Neutrophil (primary cell): ENCODE measurements around the gene PET100.

ENCODE experiments used
- H3K27ac ChIP-seq: fragments of 200-600 bp; sonication (generic); 2 replicates; pipeline ENCODE4 v1.5.1; 2016; ENCODE audit warnings: mild to moderate bottlenecking, moderate library complexity
- H3K27me3 ChIP-seq: fragments of 200-600 bp; sonication (generic); 2 replicates; pipeline ENCODE4 v1.6.0; 2016; ENCODE audit warnings: mild to moderate bottlenecking
- H3K36me3 ChIP-seq: fragments of 200-600 bp; sonication (generic); 2 replicates; pipeline ENCODE4 v1.5.1; 2017
- H3K4me1 ChIP-seq, 2 experiments: fragments of 200-600 bp in 1 of 2; sonication (generic) in 1 of 2; 1 replicate in 1 of 2; 2 replicates in 1 of 2; pipeline versions ENCODE4 v1.5.1 to v1.6.1; 2013 to 2016; ENCODE audit warnings: low read depth in 1 of 2, low read length in 1 of 2, mild to moderate bottlenecking in 1 of 2, moderate library complexity in 1 of 2; ENCODE audit not compliant: control insufficient read depth in 1 of 2, insufficient read depth in 1 of 2
- H3K4me3 ChIP-seq, 2 experiments: fragments of 200-600 bp in 1 of 2; sonication (generic) in 1 of 2; 1 replicate in 1 of 2; 2 replicates in 1 of 2; pipeline ENCODE4 v1.5.1; 2013 to 2016; ENCODE audit warnings: low read depth in 1 of 2, low read length in 1 of 2, mild to moderate bottlenecking in 1 of 2, moderate library complexity in 1 of 2
- H3K9me3 ChIP-seq: fragments of 200-600 bp; sonication (generic); 2 replicates; pipeline ENCODE4 v1.5.1; 2016
- TF ChIP-seq, protein P1 (sequence below): fragments of 200-600 bp; sonication (generic); IDR thresholded peaks from 2 replicates; pipeline ENCODE4 v1.5.1; 2016; ENCODE audit warnings: antibody characterized with exemption

The PET100 gene

DNA sequence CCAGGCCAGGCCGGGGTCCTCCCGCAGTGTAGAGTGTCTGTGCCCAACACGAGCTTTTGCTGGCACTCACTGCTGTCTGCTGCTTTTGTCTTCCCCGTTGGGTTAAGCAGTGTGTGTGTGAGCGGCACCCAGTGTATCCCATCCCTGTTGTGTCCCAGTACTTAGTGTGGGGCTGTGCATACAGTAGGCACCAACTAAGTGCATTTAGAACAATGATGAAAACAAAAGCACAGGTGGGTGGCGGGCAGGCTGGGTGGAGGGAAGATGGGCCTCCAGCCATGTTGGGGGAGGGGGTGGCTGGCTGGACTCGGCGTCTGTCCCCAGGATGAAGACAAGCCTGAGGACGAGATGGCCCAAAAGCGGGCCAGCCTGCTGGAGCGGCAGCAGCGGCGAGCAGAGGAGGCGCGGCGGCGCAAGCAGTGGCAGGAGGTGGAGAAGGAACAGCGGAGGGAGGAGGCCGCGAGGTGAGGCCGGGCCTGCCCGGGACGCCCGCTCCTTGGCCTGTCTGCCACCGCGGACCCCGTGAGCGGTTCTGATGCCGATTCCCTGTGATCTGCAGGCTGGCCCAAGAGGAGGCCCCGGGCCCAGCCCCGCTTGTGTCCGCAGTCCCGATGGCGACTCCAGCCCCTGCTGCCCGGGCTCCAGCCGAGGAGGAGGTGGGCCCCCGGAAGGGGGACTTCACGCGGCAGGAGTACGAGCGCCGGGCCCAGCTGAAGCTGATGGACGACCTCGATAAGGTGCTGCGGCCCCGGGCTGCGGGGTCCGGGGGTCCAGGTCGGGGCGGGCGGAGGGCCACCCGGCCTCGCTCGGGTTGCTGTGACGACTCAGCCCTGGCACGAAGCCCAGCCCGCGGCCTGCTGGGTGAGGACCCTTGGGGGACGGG, 14.5 kb upstream of the PET100 start:
- peaks cover 17% of the 10 kb centered on the region for H3K36me3 ChIP-seq
- peaks cover 15 to 25% of the 10 kb centered on the region in 2 experiments for H3K4me1 ChIP-seq
- TF ChIP-seq, protein P1, sequence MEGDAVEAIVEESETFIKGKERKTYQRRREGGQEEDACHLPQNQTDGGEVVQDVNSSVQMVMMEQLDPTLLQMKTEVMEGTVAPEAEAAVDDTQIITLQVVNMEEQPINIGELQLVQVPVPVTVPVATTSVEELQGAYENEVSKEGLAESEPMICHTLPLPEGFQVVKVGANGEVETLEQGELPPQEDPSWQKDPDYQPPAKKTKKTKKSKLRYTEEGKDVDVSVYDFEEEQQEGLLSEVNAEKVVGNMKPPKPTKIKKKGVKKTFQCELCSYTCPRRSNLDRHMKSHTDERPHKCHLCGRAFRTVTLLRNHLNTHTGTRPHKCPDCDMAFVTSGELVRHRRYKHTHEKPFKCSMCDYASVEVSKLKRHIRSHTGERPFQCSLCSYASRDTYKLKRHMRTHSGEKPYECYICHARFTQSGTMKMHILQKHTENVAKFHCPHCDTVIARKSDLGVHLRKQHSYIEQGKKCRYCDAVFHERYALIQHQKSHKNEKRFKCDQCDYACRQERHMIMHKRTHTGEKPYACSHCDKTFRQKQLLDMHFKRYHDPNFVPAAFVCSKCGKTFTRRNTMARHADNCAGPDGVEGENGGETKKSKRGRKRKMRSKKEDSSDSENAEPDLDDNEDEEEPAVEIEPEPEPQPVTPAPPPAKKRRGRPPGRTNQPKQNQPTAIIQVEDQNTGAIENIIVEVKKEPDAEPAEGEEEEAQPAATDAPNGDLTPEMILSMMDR, result no peak
- no peak overlapping the region for H3K27ac ChIP-seq
- no peaks in the 10 kb centered on the region for H3K27me3 ChIP-seq
- H3K9me3 ChIP-seq, result no peaks in the 10 kb centered on the region
- H3K4me3 ChIP-seq, result no peak overlapping the region

DNA sequence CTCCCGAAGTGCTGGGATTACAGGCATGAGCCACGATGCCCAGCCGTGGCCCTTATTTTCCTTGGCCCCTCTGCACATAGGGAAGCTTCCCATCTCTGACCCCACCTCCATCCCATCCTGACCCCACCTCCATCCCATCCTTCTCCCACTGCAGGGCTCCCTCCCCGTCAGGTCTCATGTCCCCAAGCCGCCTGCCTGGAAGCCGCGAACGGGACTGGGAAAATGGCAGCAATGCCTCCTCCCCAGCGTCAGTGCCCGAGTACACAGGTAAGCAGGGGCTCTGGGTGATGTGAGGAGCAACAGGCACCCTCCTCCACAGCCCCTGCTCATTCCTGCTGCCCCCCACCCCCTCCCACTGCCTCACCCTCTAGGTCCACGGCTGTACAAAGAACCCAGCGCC, 12.4 kb upstream of the PET100 start:
- Histone ChIP-seq H3K27ac (peak overlapping the region; percentile 59), H3K4me1 (peaks cover 15 to 25% of the 10 kb centered on the region in 2 experiments), H3K27me3 (no peaks in the 10 kb centered on the region), H3K36me3 (peaks cover 38% of the 10 kb centered on the region), H3K4me3 (no peak overlapping the region), H3K9me3 (no peaks in the 10 kb centered on the region)
- TF ChIP-seq, protein P1, result no peak

DNA sequence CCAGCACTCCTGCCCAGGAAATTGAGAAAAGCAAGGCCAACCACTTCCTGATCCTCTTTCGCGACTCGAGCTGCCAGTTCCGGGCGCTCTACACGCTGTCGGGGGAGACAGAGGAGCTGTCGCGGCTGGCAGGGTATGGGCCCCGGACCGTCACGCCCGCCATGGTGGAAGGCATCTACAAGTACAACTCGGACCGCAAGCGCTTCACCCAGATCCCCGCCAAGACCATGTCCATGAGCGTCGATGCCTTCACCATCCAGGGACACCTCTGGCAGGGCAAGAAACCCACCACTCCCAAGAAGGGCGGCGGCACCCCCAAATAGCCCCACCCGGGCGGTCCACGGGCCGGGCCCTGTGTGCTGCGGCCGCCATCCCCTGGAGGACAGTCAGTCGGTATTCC, 11.9 kb upstream of the PET100 start:
- TF ChIP-seq, protein P1, result no peak
- Histone ChIP-seq H3K4me1 (peaks cover 15 to 25% of the 10 kb centered on the region in 2 experiments), H3K27me3 (no peaks in the 10 kb centered on the region), H3K36me3 (peaks cover 44% of the 10 kb centered on the region), H3K27ac (peak overlapping the region; percentile 59), H3K4me3 (peak overlapping the region in 1 of 2 experiments; percentile 27), H3K9me3 (no peaks in the 10 kb centered on the region)

DNA sequence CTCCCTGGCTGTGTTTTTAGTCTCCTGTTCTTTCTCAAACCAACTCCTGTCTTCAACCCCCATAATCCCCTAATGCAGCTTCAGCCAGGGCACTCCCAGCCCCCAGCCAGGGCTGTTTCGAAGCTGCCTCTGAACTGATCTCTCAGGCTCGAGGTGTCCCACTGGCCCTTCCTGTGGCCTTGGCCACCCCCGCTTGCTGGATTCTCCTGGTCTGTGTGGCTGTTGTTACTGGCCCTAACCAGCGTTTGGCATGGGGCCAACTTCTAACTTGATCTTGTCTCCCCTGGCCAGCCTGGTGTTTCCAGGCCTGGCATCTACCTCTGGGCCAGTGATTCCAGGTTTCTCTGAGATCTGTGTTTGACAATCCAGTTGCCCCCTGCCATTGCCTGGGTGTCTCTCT, 11.2 kb upstream of the PET100 start:
- Histone ChIP-seq H3K4me3 (peak overlapping the region in 1 of 2 experiments; percentile 27), H3K4me1 (peaks cover 15 to 25% of the 10 kb centered on the region in 2 experiments), H3K27ac (peak overlapping the region; percentile 59), H3K27me3 (no peaks in the 10 kb centered on the region), H3K36me3 (peaks cover 50% of the 10 kb centered on the region), H3K9me3 (no peaks in the 10 kb centered on the region)
- TF ChIP-seq, protein P1, result no peak

DNA sequence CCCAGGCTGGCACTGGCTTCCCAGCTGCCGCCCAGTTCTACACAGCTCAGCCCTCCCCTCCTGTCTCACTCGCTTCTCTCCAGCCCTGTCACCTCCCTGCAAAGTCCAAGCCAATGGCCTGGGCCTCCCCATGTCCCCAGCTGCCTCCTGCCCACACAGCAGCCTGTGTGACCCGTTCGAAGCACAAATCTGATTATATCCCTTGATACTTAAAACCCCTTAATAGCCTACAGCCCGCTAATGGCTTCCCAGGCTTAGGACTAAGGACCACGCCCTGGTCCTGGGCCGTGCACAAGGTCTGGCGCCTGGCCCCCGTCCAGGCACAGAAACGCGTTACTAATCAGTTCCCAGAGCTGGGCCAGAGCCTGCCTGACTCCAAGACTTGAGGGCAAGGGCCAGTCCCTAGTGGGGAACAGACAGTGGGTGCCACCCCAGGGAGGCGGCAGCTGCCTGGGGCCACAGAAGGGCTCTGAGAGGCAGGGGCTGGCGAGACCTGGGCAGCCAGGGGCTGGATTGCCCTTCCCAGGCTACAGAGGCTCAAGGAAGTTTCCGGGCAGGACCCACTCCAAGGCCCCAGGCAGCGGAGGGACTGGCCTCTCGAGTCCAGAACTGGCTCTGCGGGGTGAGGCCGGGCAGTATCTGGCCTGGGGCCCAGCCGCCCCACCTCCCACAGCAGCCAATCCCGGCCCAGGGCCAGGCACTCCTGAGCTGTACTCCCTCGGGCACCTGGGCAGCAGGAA, 10.7 kb upstream of the PET100 start:
- Histone ChIP-seq H3K27ac (no peak overlapping the region), H3K4me1 (peaks cover 15 to 25% of the 10 kb centered on the region in 2 experiments), H3K4me3 (no peak overlapping the region), H3K27me3 (no peaks in the 10 kb centered on the region), H3K9me3 (no peaks in the 10 kb centered on the region), H3K36me3 (peaks cover 56% of the 10 kb centered on the region)
- TF ChIP-seq, protein P1, result no peak
